Ramos (cell line): ENCODE results near the gene CDY2A.
"Not testable (repeated sequence)": the region's sequence is repeated elsewhere in the genome, so short reads cannot be mapped to it uniquely, and the experiment has no call there.

Experiments used
- in situ Hi-C: fragments of 300-500 bp; cut with MboI; formaldehyde crosslinking; loops from one replicate; pipeline ENCODE4 v1.14.3; 2022; ENCODE audit warnings: low sequenced_read_pairs; ENCODE audit not compliant: unreplicated experiment

CDY2A gene

GRCh38 chrY:18025487-18025886 lies at the start of gene CDY2A:
TSS of gene CDY2A (plus strand) at chrY:18025787. CDS start at chrY:18026115, 328 bp downstream.
- in situ Hi-C loops, result not testable (repeated sequence)

GRCh38 chrY:17997586-17997985 lies 28.0 kb upstream of the CDY2A start:
- in situ Hi-C loops, result not testable (repeated sequence)

- in situ Hi-C loops, result not testable (repeated sequence)
Observed at GRCh38 chrY:17998266-17998665, 27.3 kb upstream of the CDY2A start.

GRCh38 chrY:18023897-18024296 lies 1.7 kb upstream of the CDY2A start:
- in situ Hi-C loops, result not testable (repeated sequence)

GRCh38 chrY:18028845-18029244 lies 3.3 kb downstream of the CDY2A start:
- in situ Hi-C loops, result not testable (repeated sequence)

- in situ Hi-C loops, result not testable (repeated sequence)
Observed at GRCh38 chrY:18030178-18030577, 4.6 kb downstream of the CDY2A start.

- in situ Hi-C loops, result not testable (repeated sequence)
Observed at GRCh38 chrY:18034100-18034814, 8.7 kb downstream of the CDY2A start.

GRCh38 chrY:18034864-18035263 lies 9.3 kb downstream of the CDY2A start:
- in situ Hi-C loops, result not testable (repeated sequence)

GRCh38 chrY:18044990-18045389 lies 19.4 kb downstream of the CDY2A start:
- in situ Hi-C loops, result not testable (repeated sequence)

GRCh38 chrY:18048149-18049040 lies 22.8 kb downstream of the CDY2A start:
- in situ Hi-C loops, result not testable (repeated sequence)

- in situ Hi-C loops, result not testable (repeated sequence)
Observed at GRCh38 chrY:18049061-18049460, 23.5 kb downstream of the CDY2A start.

GRCh38 chrY:18056473-18056872 lies 30.9 kb downstream of the CDY2A start:
- in situ Hi-C loops, result not testable (repeated sequence)

- in situ Hi-C loops, result not testable (repeated sequence)
Observed at GRCh38 chrY:18073464-18073863, 47.9 kb downstream of the CDY2A start.
